Left ventricle myocardium inferior (tissue), 1 donor: Measurements from ENCODE around the gene PROSER1. TPM values are rescaled to one million over a fixed set of nuclear protein-coding genes. Genes with fewer than 3 reads are reported as not detected.

Experiments
- DNase-seq: peaks from one replicate; pipeline ENCODE4 v3.0.0-alpha.2; 2020
- H3K27ac ChIP-seq: fragments of 200-600 bp; replicated peaks from 2 replicates; pipeline ENCODE4 v1.8.0; 2021
- H3K27me3 ChIP-seq: fragments of 200-600 bp; 2 replicates; pipeline ENCODE4 v1.8.0; 2021; ENCODE audit warnings: low read depth
- H3K36me3 ChIP-seq: fragments of 200-600 bp; 2 replicates; pipeline ENCODE4 v1.8.0; 2021
- H3K4me1 ChIP-seq: fragments of 200-600 bp; 2 replicates; pipeline ENCODE4 v1.8.0; 2021
- H3K4me3 ChIP-seq: fragments of 200-600 bp; 2 replicates; pipeline ENCODE4 v1.8.0; 2021; ENCODE audit warnings: mild to moderate bottlenecking, moderate library complexity
- H3K9me3 ChIP-seq: fragments of 200-600 bp; replicated peaks from 2 replicates; pipeline ENCODE4 v1.8.0; 2021
- CTCF ChIP-seq: fragments of 200-600 bp; IDR thresholded peaks from 2 replicates; pipeline ENCODE4 v1.8.0; 2021; ENCODE audit warnings: antibody characterized with exemption, mild to moderate bottlenecking, borderline replicate concordance
- intact Hi-C: fragments of 100-400 bp; cut with micrococcal nuclease; formaldehyde crosslinking; loops from one replicate; pipeline ENCODE4 v1.11.0; 2022
- total RNA-seq: library from RNA; stranded (reverse); fragmentation: NEBNext Ultra II Directional; extraction: Animal tissue kit (Norgen Biotek cat#: 25700); gene quantifications from one replicate; pipeline ENCODE4 v1.2.1, GENCODE V29; 2021
- donor health status: DM: no; HTN: yes; CAD: no; lungs with severe emphysema.

Gene PROSER1
- total RNA-seq, 1 donor from 2014 or later, result 14.2 TPM

- TF ChIP-seq CTCF, result no peak
- Histone ChIP-seq H3K27me3 (no peaks in the 10 kb centered on the region), H3K27ac (no peak overlapping the region), H3K9me3 (no peaks in the 10 kb centered on the region), H3K4me1 (no peaks in the 10 kb centered on the region), H3K36me3 (peaks cover 3% of the 10 kb centered on the region), H3K4me3 (no peak overlapping the region)
- intact Hi-C loops, result loop anchor here (5.0 kb wide), 1 partner anchor 568 kb away; no protein-coding TSS in a partner anchor
- no peak for DNase-seq
Observed at GRCh38 chr13:39048806-39049205, 10.9 kb upstream of the PROSER1 start.

- no peak for TF ChIP-seq CTCF
- no peak overlapping the region for H3K4me3 ChIP-seq
- H3K27ac ChIP-seq, result no peak overlapping the region
- intact Hi-C loops, result loop anchor here (5.0 kb wide), 1 partner anchor 570 kb away; no protein-coding TSS in a partner anchor
- no peaks in the 10 kb centered on the region for H3K9me3 ChIP-seq
- H3K36me3 ChIP-seq, result peaks cover 4% of the 10 kb centered on the region
- no peaks in the 10 kb centered on the region for H3K27me3 ChIP-seq
- DNase-seq, result no peak
- no peaks in the 10 kb centered on the region for H3K4me1 ChIP-seq
Observed at GRCh38 chr13:39047560-39047959, 9.7 kb upstream of the PROSER1 start.

DNA sequence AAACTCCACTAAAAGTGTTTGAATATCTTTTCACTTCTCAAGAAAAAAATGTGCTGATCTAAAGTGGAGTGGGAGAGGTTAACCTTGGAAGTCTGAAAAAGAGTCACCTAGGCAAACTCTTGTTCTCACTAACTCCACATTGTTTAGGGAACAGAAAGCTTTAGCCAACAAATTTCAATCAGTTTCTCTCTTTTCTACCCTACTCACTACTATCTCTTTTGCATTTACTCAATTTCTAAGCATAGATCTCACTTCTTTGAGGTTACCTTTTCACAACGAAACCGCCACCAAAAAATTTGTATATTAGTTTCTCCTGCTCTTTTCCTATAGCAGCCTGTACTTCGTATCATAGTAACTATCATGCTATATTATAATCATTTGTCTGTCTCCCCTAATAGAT, 6.6 kb upstream of the PROSER1 start:
- DNase-seq, result no peak
- intact Hi-C loops, result no loop called here
- Histone ChIP-seq H3K27me3 (no peaks in the 10 kb centered on the region), H3K36me3 (peaks cover 12% of the 10 kb centered on the region), H3K27ac (no peak overlapping the region), H3K4me3 (no peak overlapping the region), H3K9me3 (no peaks in the 10 kb centered on the region), H3K4me1 (peaks cover 14% of the 10 kb centered on the region)
- TF ChIP-seq CTCF, result no peak

GRCh38 chr13:39040206-39040605, 2.3 kb upstream of the PROSER1 start:
- peaks cover 12% of the 10 kb centered on the region for H3K36me3 ChIP-seq
- H3K27me3 ChIP-seq, result no peaks in the 10 kb centered on the region
- H3K9me3 ChIP-seq, result no peaks in the 10 kb centered on the region
- DNase-seq, result no peak
- H3K27ac ChIP-seq, result no peak overlapping the region
- intact Hi-C loops, result no loop called here
- no peak for TF ChIP-seq CTCF
- no peak overlapping the region for H3K4me3 ChIP-seq
- H3K4me1 ChIP-seq, result peaks cover 54% of the 10 kb centered on the region

- Histone ChIP-seq H3K27me3 (no peaks in the 10 kb centered on the region), H3K27ac (peak overlapping the region; percentile 88), H3K4me3 (peak overlapping the region; percentile 94), H3K9me3 (no peaks in the 10 kb centered on the region), H3K36me3 (peaks cover 10% of the 10 kb centered on the region), H3K4me1 (peaks cover 65% of the 10 kb centered on the region)
- intact Hi-C loops, result no loop called here
- no peak for DNase-seq
- TF ChIP-seq CTCF, result no peak
Observed at GRCh38 chr13:39039041-39039440, 1.2 kb upstream of the PROSER1 start.

DNA sequence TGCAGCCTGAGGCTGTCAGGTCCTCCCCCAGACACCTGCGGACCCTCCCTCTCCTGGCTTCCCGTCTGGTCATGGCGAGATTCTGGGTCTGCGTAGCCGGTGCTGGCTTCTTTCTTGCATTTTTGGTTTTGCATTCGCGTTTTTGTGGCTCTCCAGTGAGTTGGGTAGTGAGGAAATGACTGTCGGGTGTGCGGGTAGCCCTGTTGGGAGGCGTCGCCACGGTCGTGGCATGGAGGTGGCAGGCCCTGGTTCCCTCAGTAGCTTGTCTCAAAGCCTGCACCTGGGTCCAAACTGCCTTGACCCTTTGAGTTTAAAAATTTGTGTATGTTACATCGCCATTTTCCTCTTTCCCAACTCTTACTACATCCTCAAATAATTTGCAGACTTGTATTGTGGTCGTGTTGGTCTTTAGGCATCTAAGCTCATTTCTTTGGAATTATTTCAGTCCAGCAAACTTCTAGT, 711 bp upstream of the PROSER1 start:
- Histone ChIP-seq H3K4me1 (peaks cover 66% of the 10 kb centered on the region), H3K4me3 (peak overlapping the region; percentile 94), H3K36me3 (peaks cover 10% of the 10 kb centered on the region), H3K27ac (peak overlapping the region; percentile 88), H3K27me3 (no peaks in the 10 kb centered on the region), H3K9me3 (no peaks in the 10 kb centered on the region)
- no peak for DNase-seq
- no peak for TF ChIP-seq CTCF
- intact Hi-C loops, result no loop called here
